Dermis blood vessel endothelial cell (primary cell): ENCODE measurements around the gene C16orf54. TPM values are rescaled to one million over a fixed set of nuclear protein-coding genes. Genes with fewer than 3 reads are reported as not detected.
"Not testable (repeated sequence)": the region's sequence is repeated elsewhere in the genome, so short reads cannot be mapped to it uniquely, and the experiment has no call there.

ENCODE experiments used
- DNase-seq: peaks from one replicate; pipeline ENCODE4 v3.0.0; 2010
- total RNA-seq: library from RNA; depleted of rRNA; stranded (reverse); fragments of >200 nt; gene quantifications from 2 replicates; pipeline ENCODE4 v1.2.3, GENCODE V29; 2014

The C16orf54 gene
- total RNA-seq, 1 donor from 2014 or later: not detected

DNA sequence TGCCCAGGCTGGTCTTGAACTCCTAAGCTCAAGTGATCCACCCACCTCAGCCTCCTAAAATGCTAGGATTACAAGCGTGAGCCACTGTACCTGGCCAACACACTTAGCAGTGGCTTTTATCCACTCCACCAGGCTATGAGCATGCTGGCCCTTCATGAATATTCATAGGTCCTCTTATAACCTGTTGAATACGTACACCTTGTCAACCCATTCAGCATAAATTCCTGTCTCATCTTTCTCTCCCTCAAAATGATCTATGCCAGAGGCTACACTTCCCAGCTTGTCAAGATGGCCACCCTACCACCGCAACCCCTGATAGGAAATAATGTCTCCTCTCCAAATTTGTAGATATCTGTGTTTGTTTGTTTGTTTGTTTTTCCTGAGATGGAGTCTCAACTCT is 21.3 kb upstream of the C16orf54 start:
- DNase-seq: no peak

DNA sequence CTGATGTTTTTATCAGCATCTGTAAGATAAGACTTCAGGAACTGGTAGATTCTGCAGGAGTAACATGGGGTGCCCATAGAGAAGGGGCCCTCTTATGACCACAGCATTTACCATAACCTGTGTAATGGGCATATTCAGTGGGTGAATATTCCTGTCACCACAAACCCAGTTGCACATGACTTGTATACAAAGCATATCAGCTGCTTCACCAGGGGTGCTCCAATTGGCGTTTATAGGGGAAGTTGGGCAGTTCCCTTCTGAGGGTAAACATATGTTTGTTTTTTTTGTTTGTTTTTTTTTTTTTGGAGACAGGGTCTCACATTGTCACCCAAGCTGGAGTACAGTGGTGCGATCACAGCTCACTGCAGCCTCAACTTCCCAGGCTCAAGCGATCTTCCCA is 20.8 kb upstream of the C16orf54 start:
- no peak for DNase-seq

DNA sequence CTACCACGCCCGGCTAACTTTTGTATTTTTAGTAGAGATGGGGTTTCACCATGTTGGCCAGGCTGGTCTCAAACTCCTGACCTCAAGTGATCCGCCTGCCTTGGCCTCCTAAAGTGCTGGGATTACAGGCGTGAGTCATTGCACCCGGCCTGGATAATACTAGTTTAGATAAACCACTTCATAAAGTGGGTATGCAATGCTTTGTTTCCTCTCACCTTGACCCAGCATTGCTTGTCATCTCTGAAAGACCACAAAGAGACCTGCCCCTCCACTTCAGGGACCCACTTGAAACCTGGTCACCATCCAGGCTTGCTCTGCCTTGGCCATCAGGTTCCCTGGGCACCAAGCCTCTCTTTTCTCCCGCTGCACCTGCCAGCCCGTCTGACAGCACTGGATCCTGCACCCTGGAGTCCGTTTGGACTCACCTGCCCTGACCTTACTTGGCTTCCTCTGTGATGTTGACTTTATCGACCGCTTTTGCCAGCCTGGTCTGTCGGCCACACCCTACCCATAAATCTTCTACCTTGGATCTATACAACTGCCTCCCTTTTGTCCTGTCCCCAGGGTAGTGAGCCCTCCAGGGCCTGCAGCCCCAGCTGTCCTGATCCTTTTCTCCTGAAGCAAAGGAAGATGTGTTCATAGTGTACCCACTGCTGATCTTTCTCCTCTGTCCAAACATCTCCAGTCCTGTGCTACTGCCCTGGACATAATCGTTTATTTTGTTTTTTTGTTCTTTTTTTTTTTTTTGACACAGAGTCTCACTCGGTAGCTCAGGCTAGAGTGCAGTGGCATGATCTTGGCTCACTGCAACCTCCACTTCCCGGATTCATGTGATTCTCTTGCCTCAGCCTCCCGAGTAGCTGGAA is 19.6 kb upstream of the C16orf54 start:
- no peak for DNase-seq

DNA sequence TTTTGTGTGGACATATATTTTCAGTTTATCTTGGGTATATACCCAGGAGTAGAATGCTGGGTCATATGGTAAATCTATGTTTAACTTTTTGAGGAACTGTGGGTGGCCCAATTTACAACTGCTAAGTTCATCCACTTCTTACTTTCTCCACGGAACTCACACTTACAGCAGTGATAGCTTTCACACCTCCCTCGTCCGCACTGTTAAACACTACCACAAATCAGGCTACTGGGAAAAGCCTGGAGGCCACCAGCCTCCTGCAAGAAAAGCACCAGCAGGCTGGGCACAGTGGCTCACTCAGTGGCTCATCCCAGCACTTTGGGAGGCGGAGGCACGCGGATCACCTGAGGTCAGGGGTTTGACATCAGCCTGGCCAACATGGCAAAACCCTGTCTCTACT is 17.5 kb upstream of the C16orf54 start:
- no peak for DNase-seq

DNA sequence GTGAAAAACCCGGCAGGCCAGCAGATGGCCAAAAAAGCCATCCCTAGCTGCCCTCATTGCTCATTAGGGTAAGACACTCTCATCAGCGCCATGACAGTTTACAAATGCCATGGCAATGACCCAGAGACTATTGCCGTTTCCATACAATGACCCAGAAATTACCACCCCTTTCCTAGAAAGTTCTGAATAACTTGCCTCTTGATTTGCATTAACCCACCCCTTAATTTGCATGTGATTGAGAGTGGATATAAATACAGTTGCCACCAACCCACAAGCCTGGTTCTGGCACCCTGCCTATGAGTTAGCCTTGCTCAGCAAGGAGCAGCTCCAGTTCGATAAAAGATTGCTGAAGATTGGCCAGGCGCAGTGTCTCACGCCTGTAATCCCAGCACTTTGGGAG is 16.1 kb upstream of the C16orf54 start:
- no peak for DNase-seq

DNA sequence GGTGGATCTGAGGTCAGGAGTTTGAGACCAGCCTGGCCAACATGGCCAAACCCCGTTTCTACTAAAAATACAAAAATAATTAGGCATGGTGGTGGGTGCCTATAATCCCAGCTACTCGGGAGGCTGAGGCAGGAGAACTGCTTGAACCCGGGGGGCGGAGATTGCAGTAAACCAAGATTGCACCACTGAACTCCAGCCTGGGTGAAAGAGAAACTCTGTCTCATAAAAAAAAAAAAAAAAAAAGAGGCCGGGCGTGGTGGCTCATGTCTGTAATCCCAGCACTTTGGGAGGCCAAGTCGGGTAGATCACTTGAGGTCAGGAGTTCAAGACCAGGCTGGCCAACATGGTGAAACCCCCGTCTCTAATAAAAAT is 15.5 kb upstream of the C16orf54 start:
- DNase-seq: not testable (repeated sequence)

DNA sequence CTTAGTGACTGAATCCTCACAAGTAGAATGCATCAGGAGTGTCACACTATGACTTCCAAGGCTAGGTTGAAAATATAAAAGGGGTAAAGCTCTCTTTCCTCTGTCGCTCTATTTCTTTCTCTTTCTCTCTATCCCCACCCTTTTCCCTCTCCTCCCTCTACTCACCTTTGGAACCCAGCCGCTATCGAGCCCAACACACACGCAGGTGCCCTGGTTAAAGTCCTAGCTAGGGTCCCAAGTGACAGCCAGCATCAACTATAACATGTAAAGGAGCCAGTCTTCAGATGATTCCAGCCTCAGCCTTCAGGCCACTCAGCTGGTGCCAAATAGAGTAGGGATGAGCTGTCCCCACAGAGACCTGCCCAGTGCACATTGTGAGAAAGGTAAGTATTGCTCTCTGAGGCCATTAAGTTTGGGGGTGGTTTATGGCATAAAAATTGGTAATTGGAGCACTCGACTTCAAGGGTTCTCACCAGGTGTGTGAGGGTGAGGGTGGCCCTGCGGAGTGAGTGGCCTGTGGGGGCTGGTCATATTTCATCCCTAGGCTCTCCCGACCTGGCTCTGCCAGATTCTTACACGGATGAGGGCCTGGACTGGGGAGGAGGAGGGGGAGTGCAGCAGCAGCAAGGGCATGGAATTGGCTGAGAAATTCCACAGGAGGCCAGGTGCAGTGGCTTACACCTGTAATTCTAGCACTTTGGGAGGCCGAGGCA is 14.9 kb upstream of the C16orf54 start:
- no peak for DNase-seq

DNA sequence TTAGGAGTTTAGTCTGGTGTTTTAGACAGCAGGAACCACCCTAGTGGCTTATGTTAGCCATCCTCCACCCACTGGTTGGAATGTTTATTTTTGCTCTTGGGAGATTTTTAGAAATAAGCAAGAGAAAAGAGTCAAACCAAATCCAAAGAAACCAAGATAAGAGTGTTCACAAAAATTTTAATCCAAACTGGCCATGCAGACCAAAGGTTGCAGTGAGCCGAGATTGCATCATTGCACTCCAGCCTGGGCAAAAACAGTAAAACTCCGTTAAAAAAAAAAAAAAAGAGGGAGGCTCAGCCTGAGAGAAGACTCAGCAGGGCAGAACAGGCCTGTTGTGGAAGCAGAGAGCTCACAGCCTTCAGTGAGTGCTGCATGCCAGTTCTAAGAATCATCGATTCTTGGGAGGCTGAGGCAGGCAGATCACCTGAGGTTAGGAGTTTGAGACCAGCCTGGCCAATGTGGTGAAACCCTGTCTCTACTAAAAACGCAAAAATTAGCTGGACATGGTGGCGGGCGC is 12.2 kb upstream of the C16orf54 start:
- DNase-seq: no peak

DNA sequence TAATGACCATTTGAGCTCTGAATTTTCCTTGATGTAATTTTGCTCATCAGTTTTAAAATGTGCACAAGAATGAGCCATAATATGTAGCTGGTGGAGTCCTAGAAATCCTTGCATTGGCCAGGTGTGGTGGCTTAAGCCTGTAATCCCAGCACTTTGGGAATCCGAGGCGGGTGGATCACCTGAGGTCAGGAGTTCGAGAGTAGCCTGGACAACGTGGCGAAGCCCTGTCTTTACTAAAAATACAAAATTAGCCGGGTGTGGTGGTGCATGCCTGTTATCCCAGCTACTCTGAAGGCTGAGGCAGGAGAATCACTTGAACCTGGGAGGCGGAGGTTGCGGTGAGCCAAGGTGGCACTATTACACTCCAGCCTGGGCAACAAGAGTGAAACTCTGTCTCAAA is 11.3 kb upstream of the C16orf54 start:
- DNase-seq: not testable (repeated sequence)

DNA sequence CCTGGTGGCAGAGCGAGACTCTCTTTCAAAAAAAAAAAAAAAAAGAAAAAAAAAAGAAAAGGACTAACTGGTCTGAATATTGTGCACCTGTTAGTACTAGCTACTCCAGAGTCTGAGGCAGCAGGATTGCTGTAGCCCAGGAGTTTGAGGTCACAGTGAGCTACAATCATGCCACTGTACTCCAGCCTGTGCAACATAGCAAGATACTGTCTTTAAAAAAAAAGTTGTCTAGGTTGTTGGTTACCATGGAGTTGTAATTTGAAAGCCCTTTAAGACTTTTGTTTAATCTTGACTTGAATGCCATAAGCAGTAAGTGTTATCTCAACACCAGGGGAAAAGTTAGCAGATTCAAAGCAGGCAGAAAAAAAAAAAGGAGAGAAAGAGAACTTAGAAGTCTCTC is 10.9 kb upstream of the C16orf54 start:
- DNase-seq: no peak

DNA sequence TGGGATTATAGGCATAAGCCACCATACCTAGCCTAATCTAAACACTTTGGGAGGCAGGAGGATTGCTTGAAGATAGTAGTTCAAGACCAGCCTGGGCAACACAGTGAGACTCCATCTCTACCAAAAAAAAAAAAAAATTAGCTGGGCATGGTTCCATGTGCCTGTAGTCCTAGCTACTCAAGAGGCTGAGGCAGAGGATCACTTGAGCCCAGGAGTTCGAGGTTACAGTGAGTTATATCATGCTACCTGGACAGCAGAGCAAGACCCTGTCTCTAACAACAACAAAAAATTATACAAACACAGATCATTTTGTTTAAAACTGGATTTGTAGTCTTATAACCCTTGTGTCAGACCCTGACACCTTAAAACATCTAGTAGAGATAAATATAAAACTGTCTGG is 7.7 kb upstream of the C16orf54 start:
- no peak for DNase-seq

DNA sequence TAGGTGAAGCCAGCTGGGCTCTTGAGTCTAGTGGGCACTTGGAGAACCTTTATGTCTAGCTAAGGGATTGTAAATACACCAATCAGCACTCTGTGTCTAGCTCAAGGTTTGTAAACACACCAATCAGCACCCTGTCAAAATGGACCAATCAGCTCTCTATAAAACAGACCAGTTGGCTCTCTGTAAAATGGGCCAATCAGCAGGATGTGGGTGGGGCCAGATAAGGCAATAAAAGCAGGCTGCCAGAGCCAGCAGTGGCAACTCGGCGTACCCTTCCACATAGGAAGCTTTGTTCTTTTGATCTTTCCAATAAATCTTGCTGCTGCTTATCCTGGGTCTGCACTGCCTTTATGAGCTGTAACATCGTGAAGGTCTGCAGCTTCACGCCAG is 3.0 kb upstream of the C16orf54 start:
- DNase-seq: not testable (repeated sequence)

DNA sequence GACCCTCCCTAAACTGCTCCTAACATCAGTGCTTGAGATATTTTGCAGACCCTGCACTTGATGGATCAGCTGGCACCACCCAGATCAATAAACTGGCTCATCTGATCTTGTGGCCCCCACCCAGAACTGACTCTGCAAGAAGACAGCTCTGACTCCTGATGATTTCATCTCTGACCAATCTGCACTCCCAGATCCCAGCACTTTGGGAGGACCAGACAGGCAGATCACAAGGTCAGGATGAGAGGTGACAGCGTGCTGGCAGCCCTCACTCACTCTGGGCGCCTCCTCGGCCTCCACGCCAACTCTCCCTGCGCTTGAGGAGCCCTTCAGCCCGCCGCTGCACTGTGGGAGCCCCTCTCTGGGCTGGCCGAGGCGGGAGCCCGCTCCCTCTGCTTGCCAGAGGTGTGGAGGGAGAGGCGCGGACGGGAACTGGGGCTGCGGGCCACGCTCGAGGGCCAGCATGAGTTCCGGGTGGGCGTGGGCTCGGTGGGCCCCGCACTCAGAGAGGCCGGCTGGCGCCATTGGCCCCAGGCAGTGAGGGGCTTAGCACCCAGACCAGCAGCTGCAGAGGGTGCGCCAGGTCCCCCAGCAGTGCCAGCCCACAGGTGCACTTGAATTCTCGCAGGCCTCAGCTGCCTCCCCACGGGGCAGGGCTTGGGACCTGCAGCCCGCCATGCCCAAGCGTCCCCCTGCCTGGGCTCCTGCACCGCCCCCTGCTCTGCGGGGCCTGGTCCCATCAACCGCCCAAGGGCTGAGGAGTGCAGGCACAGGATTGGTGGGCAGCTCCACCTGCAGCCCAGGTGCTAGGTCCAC is 2.4 kb upstream of the C16orf54 start:
- DNase-seq: no peak

DNA sequence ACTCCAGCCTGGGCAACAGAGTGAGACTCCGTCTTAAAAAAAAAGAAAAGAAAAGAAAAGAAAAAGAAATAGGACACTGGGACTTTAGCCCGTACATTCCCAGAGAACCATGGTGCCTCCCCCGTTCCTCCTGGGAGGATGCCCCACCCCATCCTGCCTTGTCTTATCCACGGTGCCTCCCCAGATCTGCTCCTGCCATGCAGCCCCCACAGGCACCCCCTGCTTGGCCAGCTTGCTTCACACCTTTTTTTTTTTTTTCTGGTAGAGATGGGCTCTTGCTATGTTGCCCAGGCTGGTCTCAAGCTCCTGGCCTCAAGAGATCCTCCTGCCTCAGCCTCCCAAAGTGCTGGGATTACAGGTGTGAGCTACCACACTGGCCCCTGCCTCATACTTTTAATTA is 728 bp upstream of the C16orf54 start:
- not testable (repeated sequence) for DNase-seq

DNA sequence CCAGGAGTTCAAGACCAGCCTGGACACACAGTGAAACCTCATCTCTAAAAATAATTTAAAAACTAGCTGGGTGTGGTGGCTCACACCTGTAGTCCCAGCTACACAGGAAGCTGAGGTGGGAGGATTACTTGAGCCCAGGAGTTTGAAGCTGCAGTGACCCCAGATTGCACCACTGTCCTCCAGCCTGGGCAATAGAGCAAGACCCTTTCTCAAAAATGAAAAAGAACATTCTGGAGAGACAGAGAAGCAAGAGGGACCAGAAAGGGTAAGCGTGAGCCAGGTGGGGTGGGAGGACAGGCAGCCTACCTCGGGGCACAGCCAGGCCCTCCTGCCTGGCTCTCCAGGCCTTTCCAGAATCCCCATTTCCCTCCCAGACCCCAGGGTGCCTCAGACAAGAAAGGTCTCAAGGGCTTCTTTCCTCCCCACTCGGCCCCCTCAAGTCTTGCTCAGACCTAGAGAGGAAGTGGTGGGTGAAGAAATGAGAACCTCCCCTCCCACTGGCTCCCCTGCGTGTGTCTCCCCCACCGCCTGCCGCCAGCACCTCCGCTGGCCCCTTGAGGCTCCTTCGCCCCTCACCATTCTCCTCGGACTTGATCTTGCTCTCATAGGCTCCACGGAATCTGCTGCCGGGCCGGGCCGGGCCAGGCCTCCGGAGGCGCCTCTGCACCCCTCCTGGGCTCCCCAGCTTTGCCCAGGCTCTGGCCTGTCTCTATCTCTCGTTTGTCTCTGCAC is 503 bp downstream of the C16orf54 start:
- no peak for DNase-seq

DNA sequence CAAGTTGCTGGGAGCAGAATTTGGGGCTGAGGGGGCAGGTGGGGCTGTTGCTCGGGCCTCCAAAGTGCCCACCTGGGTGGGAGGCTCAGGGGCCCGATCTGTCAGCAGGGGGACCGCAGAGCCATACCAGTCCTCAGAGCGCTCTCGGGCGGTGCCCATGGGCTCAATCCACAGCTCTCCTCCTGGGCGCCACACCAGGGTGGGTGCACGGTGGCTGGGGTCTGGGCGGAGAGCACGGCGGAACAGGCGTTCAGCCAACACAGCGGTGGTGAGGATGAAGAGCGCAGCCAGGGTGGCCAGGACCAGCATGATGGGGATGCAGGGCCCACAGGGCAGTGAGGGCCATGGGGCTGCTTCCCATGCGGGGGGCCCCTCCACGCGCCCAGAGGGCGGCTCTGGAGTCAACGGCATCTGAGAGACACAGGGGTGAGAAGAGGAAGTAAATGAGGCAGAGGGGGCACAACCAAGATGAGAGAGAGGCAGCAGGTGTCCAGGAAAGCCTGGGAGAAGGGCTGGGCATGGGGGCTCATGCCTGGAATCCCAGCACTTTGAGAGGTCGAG is 1.2 kb downstream of the C16orf54 start:
- no peak for DNase-seq

DNA sequence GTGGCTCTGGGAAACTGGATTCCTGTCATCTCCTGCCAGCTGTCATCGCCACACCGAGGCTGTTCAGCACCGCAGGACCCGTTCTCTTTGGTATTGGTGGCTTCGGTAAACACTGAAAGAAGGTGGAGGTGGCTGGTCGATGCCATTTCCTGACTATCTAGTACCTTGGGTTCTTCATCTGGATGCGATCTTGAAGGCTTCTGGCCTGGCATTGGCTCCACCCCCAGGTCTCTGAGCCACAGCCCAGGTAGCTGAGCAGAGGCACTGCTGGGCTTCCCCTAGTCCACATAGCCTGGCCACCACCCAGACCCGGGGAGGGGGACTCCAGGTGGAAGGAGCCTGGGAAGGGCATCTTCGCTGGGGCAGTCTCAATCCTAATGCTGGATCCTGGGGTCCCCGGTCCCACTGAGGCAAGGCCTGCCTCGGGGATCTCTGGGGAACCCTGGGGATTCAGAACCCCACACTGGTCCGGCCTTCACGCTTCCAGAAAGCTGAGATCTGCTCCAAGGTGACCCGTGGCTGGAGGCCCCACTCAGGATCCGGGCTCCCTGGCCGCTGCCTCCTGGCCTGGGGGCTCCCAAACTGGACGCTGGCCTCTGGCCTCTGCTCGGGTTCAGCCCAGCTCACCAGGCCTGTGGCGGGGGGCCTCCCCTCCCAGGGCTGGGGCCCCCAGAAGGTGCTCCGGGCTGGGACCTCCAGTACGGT is 1.8 kb downstream of the C16orf54 start:
- DNase-seq: no peak

DNA sequence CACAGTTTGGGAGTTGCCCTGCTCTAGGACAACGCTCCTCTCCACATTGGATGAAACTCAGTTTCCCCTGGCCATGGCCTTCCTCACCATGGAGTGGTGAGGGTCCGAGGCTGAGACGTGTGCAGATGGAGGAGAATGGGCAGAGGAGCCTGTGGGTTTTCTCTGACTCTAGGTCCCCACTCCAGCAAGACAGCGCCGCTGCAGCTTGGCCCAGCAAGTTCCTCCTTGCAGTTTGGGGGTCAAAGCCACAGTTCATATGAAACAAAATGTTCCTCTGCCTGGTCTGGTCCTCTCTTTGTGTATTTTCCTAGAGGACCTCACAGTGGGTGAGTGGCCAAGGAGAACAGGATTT is 2.3 kb downstream of the C16orf54 start:
- DNase-seq: no peak

DNA sequence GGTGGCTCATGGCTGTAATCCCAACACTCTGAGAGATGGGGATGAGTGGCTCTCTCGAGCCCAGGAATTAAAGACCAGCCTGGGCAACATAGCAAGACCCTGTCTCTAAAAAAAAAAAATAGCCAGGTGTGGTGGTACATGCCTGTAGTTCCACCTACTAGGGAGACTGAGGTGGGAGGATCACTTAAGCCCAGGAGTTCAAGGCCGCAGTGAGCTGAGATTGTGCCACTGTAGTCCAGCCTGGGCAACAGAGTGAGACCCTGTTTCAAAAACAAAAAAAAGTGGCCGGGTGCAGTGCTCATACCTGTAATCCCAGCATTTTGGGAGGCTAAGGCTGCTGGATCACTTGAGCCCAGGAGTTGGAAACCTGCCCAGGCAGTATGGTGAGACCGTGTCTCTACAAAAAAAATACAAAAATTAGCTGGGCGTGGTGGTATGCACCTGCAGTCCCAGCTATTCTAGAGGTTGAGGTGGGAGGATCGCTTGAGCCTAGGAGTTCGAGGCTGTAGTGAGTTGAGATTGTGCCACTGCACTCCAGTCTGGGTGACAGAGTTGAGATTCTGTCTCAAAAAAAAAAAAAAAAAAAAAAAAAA is 3.0 kb downstream of the C16orf54 start:
- DNase-seq: no peak

DNA sequence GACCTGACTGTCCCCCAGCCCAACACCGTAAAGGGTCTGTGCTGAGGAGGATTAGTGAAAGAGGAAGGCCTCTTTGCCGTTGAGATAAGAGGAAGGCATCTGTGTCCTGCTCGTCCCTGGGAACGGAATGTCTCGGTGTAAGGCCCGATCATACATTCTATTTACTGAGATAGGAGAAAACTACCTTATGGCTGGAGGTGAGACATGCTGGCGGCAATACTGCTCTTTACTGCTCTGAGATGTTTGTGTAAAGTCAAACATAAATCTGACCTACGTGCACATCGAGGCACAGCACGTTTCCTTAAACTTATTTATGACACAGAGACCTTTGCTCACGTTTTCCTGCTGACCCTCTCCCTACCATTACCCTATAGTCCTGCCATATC is 5.2 kb downstream of the C16orf54 start:
- not testable (repeated sequence) for DNase-seq
